ENCODE results near the gene ZNF501.

ZNF501 gene

DNA sequence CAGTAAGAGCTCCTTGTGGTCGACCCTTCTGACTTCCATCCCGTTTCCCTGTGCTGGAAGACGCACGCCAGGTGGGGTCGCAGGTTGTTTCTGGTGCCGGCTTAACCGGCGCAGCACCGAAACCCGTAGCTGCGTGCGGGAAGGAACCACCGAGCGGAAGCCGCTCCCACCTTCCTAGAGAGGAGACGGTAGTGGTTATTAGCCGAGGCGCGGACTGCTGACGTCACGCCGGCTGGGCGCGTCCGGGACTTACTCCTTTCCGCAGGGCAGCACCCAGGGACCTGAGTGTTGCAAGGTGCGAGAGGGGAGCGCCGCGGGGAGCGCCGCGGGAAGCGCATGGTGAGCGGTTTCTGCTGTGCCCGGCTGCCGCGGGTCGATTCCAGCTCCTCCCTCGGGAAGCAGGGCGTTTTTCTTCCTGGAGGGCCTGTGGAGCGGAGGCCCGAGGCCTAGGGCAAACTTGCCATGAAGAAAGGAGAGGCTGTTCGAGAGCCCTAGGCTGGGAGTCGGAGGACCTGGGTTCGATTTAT is at the start of gene ZNF501:
Gene ZNF501 (plus strand): TSS at position 252 of the 527 bp plus-strand sequence. CDS start 4,787 bp downstream, outside the sequence.
- peak; percentile 75 to 76 for DNase-seq

GRCh38 chr3:44680921-44681455 is 48.4 kb upstream of the ZNF501 start:
- DNase-seq = no peak

DNA sequence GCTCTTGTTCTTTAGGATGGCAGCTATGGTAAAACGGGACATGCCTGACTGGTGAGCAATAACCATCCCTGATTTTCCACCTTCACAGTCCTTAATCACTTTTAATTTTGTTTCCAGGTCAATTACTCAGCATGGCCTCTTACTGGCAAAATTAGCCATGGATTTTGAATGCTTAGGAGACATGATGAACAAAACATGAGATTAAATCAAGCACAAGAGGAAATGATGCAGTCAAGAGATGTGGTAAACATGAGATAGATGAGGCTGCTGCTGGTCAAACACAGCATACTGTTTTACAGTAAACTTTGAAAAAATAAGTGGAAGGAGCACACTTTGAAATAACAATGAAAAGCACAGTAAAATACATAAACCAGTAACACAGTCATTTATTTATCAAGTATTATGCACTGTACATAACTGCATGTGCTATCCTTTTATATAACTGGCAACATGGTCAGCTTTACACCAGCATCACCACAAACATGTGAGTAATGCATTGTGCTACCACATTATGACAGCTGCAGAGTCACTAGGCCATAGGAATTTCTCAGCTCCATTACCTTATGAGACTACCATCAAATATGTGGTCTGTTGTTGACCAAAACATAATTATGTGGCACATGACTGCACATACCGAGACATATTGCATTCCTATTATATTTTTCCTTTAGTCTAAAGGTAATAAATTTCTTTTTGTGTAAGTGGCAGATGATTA is 47.1 kb upstream of the ZNF501 start:
- DNase-seq = no peak

GRCh38 chr3:44685128-44685800 is 44.2 kb upstream of the ZNF501 start:
- DNase-seq = peak in 1 of 2 experiments; percentile 2

- no peak for DNase-seq
Measured at GRCh38 chr3:44687898-44688297, 41.5 kb upstream of the ZNF501 start.

DNA sequence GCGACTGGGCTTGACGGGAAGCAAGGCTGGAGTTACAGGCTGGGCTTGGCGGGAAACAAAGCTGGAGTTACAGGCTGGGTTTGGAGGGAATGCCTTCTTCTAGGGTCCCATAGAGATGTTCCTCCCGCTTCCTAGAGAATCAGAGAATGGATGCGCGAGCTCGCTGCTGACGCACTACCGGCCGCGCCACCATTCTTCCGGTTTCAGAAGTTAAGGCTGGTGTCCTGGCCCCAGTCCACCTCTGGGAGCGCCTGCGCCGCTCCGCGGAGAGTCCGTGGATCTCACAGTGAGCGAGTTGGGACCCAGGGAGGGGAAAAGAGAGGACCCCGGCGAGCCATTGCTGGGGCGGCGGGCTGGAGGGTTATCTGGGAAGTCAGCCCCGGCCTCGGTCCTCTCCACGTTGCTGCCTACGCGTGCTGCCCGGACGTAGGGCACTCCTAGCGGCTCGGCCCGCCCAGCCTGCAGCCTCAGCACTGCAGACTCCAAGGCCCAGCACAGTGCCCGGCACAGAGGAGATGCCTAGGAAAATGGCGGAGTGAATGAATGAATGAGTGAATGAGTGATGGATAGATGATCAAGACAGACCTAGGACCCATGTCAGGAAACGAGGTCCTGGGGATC is 16.9 kb upstream of the ZNF501 start, which contains the start of gene ZNF502:
Gene ZNF502 (plus strand): TSS at position 206 of the 621 bp plus-strand sequence. CDS start 7,602 bp downstream, outside the sequence.
- DNase-seq = peak; percentile 16 to 29

GRCh38 chr3:44721231-44722102 is 8.0 kb upstream of the ZNF501 start:
- DNase-seq = no peak

- no peak for DNase-seq
Measured at GRCh38 chr3:44722103-44722401, 7.4 kb upstream of the ZNF501 start.

GRCh38 chr3:44734646-44735168 is 5.3 kb downstream of the ZNF501 start:
- DNase-seq = no peak

DNA sequence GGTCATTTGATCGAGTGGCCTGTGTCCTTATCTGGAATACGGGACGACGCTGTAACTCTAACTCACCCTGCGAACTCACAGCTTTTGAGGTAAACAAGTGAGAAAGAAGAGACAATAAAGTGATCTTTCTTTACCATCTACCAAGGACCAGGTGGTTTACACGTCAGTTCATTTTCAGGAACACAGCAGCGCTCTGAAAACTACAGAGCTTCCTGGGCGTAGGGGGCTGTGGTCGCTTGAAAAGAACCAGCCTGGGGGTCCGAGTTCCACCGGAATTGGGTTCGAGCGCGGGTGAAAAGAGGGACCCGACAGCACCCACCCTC is 31.6 kb downstream of the ZNF501 start:
- DNase-seq = no peak

GRCh38 chr3:44761424-44762169 is 32.2 kb downstream of the ZNF501 start, which contains the start of the genes KIAA1143 and KIF15:
Gene KIAA1143, minus strand, starts transcription at chr3:44761619. Its CDS starts 17 bp downstream, at chr3:44761602.
Gene KIF15, plus strand, starts transcription at chr3:44761794. Its CDS starts 72 bp downstream, at chr3:44761866.
- peak; percentile 98 for DNase-seq

DNA sequence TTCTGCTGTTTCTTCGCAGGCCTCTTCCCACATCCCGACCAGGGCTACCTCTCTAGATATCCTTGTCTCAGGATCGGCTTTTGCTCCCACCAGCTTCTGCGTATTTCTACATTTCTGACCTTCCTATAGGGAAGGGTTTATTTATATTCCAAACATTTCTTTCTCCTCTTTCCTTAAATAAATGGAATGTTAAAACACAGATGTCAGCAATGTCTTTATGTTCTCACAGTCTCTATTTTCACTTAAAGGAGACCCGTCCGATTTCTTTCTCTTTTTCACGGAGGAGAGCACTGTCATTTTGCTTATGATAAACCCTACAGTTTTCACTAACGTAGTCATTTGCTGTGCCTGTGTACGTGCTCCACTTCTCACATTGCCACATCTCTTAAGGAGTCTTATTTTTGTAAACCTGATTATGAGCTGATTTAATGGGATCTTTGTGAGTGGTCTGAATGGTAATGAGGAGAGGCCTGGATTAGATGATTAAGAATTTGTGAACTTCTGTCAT is 32.8 kb downstream of the ZNF501 start:
- DNase-seq = no peak

GRCh38 chr3:44762690-44763089 is 33.3 kb downstream of the ZNF501 start:
- no peak for DNase-seq

DNA sequence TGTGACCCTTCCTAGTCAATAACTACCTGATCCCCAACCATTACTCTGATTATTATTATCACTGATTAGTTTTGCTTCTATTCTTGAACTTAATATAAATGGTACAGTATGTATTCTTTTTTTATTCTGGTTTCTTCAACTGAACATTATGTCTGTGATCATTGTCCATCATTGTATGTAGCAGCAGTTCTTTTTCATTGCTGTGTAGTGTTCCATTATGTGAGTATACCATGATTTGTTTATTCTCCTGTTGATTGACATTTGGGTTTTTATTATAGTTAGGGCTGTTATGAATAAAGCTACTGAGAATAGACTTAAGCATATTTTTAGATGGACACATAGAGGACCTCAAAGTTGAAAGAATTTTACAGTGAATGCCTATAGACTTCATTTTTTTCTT is 34.8 kb downstream of the ZNF501 start:
- no peak for DNase-seq

DNA sequence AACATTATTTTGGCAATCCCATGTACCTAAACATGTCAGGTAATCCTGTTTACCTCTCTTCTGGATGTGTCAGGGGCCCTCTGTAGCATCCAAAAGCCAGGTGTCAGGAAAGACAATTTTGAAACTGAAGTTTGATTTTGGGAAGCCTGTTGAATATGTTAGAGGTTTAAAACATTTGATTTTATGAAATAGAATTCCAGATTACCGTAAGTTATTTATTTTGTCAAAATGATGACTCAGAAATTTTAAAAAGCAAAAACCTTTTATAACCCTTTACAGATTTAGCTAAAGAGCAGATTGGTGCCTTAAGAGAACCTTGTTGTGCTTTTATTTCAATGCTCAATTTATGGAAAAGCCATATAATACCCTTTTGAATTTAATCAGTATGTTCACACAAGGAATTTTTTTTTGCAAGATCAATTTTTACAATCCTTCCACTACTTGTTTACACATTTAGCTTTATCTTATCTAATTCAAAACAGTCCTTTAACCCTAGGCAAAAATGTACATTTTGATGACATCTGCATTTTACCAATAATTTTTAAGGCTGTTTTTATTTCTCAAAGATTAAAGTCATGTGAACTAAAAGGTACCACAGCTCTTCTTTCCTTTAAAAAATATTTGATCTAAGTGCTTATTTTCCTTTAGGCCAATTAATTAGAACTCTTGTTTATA is 42.1 kb downstream of the ZNF501 start:
- DNase-seq = no peak

- DNase-seq = no peak
Measured at GRCh38 chr3:44772099-44772442, 42.6 kb downstream of the ZNF501 start.

DNA sequence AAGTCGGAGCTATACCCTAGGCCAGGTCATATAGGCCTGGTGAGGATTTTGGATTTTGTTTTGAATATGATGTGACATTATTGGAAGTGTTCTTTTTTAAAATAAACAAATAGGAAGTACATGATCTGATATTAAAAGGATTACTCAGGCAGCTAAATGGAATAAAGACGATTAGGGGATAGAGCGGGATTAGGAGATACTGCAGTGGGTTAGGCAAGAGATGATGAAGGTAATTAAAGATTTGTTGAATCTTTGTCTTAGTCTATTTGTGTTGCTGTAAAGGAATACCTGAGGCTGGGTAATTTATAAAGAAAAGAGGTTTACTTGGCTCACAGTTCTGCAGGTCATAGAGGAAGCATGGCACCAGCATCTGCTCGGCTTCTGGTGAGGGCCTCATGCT is 53.5 kb downstream of the ZNF501 start:
- DNase-seq = no peak

Data from activated CD4-positive, alpha-beta T cell treated with anti-CD3 and anti-CD28 coated beads, Interleukin-2, amount 50 U/mL, for 4 hours (primary cell).